ENCODE results near the gene GSG1L.

Gene GSG1L

DNA sequence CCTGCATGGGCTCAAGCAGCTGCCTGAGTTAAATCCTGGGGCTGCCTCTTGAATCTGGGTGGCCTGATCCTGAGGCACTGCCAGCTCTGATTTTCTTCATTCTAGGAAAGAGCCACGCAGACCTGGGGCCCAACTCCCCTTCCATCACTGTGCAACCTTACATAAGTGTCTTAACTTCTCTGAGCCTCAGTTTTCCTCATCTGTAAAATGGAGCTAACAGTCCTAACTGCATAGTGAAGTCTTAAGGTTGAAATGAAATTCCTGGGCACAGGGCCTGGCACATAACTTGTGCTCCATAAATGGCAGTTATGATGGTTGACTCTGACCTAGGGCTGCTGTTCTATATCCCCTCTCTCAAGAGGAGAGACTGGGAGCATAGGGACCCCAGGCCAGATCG, 236.6 kb downstream of the GSG1L start:
- H3K27ac ChIP-seq = no peak overlapping the region
- TF ChIP-seq CTCF (conservative IDR thresholded peaks at IDR 0.05) = no peak

- no peak for TF ChIP-seq ZFX (IDR thresholded peaks at IDR 0.05)
- TF ChIP-seq CTCF (conservative IDR thresholded peaks at IDR 0.05) = no peak
- no peak overlapping the region for H3K27ac ChIP-seq
Measured at GRCh38 chr16:27826081-27826892, 237.2 kb downstream of the GSG1L start.

GRCh38 chr16:27824786-27825185, 238.7 kb downstream of the GSG1L start:
- no peak overlapping the region for H3K27ac ChIP-seq

DNA sequence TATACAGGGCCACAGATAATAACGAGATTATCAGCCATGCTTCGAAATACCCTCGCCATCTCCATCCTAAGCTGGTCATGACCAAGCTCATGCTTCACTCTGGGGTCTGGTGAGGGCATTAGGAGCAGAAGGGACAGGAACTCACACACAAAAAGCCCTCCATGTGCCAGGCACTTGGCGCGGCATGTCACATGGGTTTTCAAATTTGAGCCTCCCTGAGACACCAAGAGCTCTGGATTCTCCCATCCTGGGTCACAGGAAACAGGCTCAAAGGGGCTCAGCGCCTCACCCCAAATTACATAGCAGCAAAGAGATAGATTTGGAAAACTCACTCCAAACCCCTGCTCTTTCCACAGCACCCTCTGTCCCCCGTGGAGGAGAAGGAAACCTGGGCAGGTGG, 239.5 kb downstream of the GSG1L start:
- TF ChIP-seq CTCF (conservative IDR thresholded peaks at IDR 0.05) (no peak), ZFX (IDR thresholded peaks at IDR 0.05) (no peak)

More at GRCh38 chr16:27824786-27825185, 238.7 kb downstream of the GSG1L start:
- TF ChIP-seq ZFX (IDR thresholded peaks at IDR 0.05) (no peak), CTCF (conservative IDR thresholded peaks at IDR 0.05) (no peak)

GRCh38 chr16:27823421-27823820, 240.1 kb downstream of the GSG1L start:
- H3K27ac ChIP-seq = no peak overlapping the region
- no peak for TF ChIP-seq CTCF (conservative IDR thresholded peaks at IDR 0.05)
- no peak for TF ChIP-seq ZFX (IDR thresholded peaks at IDR 0.05)

More for the DNA sequence above, 239.5 kb downstream of the GSG1L start:
- no peak overlapping the region for H3K27ac ChIP-seq

- H3K27ac ChIP-seq = no peak overlapping the region
- TF ChIP-seq CTCF (conservative IDR thresholded peaks at IDR 0.05) (no peak), ZFX (IDR thresholded peaks at IDR 0.05) (no peak)
Measured at GRCh38 chr16:27822996-27823395, 240.5 kb downstream of the GSG1L start.

GRCh38 chr16:27822529-27822928, 241.0 kb downstream of the GSG1L start:
- no peak overlapping the region for H3K27ac ChIP-seq
- TF ChIP-seq CTCF (conservative IDR thresholded peaks at IDR 0.05) (no peak), ZFX (IDR thresholded peaks at IDR 0.05) (no peak)

Measured in C4-2B (cell line).